OCI-LY1 (cell line): ENCODE results near the gene ALDH1A1.

Source experiments
- EZH2 ChIP-seq: fragments of 200-600 bp; sonication (generic), shearing (Covaris generic); IDR thresholded peaks from 2 replicates; pipeline ENCODE4 v1.8.0; 2017; ENCODE audit warnings: borderline replicate concordance, mixed run types, mild to moderate bottlenecking, antibody characterized with exemption, low read length, moderate library complexity, mixed read lengths
- TF ChIP-seq, protein P1 (sequence below): fragments of 200-600 bp; sonication (generic), shearing (Covaris generic); IDR thresholded peaks from 2 replicates; pipeline ENCODE4 v1.5.1; 2017; ENCODE audit warnings: mild to moderate bottlenecking, antibody characterized with exemption, low read length, moderate library complexity, mixed read lengths

DNA sequence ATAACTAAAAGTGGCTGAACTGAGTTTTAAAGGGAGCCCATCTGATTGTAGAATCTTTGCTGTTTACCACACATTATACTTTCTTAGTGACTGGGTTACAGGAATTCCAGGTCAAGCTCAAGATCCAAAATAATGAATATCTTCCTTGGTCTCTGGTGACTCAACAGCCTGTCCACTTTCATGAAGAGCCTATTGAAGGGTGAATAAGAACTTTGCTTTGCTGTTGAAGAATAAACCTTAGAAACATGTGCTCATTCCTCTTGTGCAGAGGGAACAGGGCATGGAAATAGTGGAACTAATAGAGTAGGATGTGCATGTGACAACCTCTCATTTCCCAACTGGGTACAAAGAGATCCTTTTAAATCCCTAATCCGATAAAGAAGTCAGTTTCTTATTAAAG, 21.4 kb downstream of the ALDH1A1 start:
- TF ChIP-seq, protein P1, sequence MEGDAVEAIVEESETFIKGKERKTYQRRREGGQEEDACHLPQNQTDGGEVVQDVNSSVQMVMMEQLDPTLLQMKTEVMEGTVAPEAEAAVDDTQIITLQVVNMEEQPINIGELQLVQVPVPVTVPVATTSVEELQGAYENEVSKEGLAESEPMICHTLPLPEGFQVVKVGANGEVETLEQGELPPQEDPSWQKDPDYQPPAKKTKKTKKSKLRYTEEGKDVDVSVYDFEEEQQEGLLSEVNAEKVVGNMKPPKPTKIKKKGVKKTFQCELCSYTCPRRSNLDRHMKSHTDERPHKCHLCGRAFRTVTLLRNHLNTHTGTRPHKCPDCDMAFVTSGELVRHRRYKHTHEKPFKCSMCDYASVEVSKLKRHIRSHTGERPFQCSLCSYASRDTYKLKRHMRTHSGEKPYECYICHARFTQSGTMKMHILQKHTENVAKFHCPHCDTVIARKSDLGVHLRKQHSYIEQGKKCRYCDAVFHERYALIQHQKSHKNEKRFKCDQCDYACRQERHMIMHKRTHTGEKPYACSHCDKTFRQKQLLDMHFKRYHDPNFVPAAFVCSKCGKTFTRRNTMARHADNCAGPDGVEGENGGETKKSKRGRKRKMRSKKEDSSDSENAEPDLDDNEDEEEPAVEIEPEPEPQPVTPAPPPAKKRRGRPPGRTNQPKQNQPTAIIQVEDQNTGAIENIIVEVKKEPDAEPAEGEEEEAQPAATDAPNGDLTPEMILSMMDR, result no peak
- no peak for TF ChIP-seq EZH2
